WTC11 (cell line): ENCODE measurements around the gene PCSK5. TPM values are rescaled to one million over a fixed set of nuclear protein-coding genes. Genes with fewer than 3 reads are reported as not detected.

ENCODE experiments used
- ATAC-seq: fragments of 200-7000 bp; cut with Tn5 transposase; 2 replicates; pipeline ENCODE4 v1.10.0; 2021; ENCODE audit warnings: mild to moderate bottlenecking, moderate library complexity
- CTCF ChIA-PET: fragments of 300-600 bp; sonication (Branson Sonifier 250); formaldehyde crosslinking; loops from one replicate; lab custom pipeline; 2021; ENCODE audit warnings: antibody characterized with exemption; lab: Charles Lee
- POLR2A ChIA-PET: fragments of 350-600 bp; sonication (Branson Sonifier 250); formaldehyde crosslinking; loops from one replicate; lab custom pipeline; 2021; ENCODE audit warnings: antibody characterized with exemption; lab: Charles Lee
- DNase-seq: peaks from one replicate; pipeline ENCODE4 v3.0.0; 2021; ENCODE audit warnings: low spot score
- H3K27ac Mint-ChIP-seq: 2 replicates; pipeline ENCODE4 v1.8.0; 2021; ENCODE audit warnings: mixed read lengths
- H3K27me3 Mint-ChIP-seq: 2 replicates; pipeline ENCODE4 v1.8.0; 2021; ENCODE audit warnings: low read depth, mild to moderate bottlenecking, moderate library complexity, mixed read lengths
- H3K36me3 Mint-ChIP-seq: 2 replicates; pipeline ENCODE4 v1.8.0; 2021; ENCODE audit warnings: mixed read lengths
- H3K4me1 Mint-ChIP-seq: 2 replicates; pipeline ENCODE4 v1.8.0; 2022; ENCODE audit warnings: mixed read lengths
- H3K4me3 Mint-ChIP-seq: 2 replicates; pipeline ENCODE4 v1.8.0; 2021; ENCODE audit warnings: mild to moderate bottlenecking, moderate library complexity, mixed read lengths
- H3K9me3 Mint-ChIP-seq: 2 replicates; pipeline ENCODE4 v1.8.0; 2021; ENCODE audit warnings: mixed read lengths
- AR ChIP-seq: fragments of 250-450 bp; sonication (Bioruptor Pico); IDR thresholded peaks from 2 replicates; pipeline ENCODE4 v1.9.0; 2021; ENCODE audit warnings: mild to moderate bottlenecking
- ARID4B ChIP-seq: sonication (generic); formaldehyde crosslinking; IDR thresholded peaks from 2 replicates; pipeline ENCODE4 v1.8.0; 2023; ENCODE audit warnings: missing genetic modification reagents, mild to moderate bottlenecking, borderline replicate concordance
- EMX1 ChIP-seq: fragments of 250-450 bp; sonication (Bioruptor Pico); IDR thresholded peaks from 2 replicates; pipeline ENCODE4 v1.8.0; 2021; ENCODE audit warnings: mild to moderate bottlenecking
- ERG ChIP-seq: fragments of 250-450 bp; sonication (Bioruptor Pico); IDR thresholded peaks from 2 replicates; pipeline ENCODE4 v1.8.0; 2021; ENCODE audit warnings: mild to moderate bottlenecking
- GABPB1 ChIP-seq: sonication (generic); formaldehyde crosslinking; IDR thresholded peaks from 2 replicates; pipeline ENCODE4 v1.8.1; 2023; ENCODE audit warnings: mild to moderate bottlenecking, missing genetic modification reagents
- HMGA2 ChIP-seq: fragments of 250-450 bp; sonication (Bioruptor Pico); IDR thresholded peaks from 2 replicates; pipeline ENCODE4 v1.4.0; 2021; ENCODE audit warnings: mild to moderate bottlenecking, moderate library complexity
- IRF1 ChIP-seq: sonication (generic); formaldehyde crosslinking; IDR thresholded peaks from 2 replicates; pipeline ENCODE4 v1.8.0; 2023; ENCODE audit warnings: missing genetic modification reagents
- JUN ChIP-seq: sonication (generic); formaldehyde crosslinking; IDR thresholded peaks from 2 replicates; pipeline ENCODE4 v1.8.0; 2023; ENCODE audit warnings: mild to moderate bottlenecking, missing genetic modification reagents
- MXD4 ChIP-seq: fragments of 250-450 bp; sonication (Bioruptor Pico); IDR thresholded peaks from 2 replicates; pipeline ENCODE4 v1.8.0; 2021; ENCODE audit warnings: mild to moderate bottlenecking, moderate library complexity, borderline replicate concordance
- NFATC4 ChIP-seq: fragments of 250-450 bp; sonication (Bioruptor Pico); IDR thresholded peaks from 2 replicates; pipeline ENCODE4 v1.9.0; 2021; ENCODE audit warnings: mild to moderate bottlenecking
- NFYB ChIP-seq: sonication (generic); formaldehyde crosslinking; conservative IDR thresholded peaks from 2 replicates; pipeline ENCODE4 v1.8.0; 2022; ENCODE audit warnings: low read depth, missing genetic modification reagents
- NR2C2 ChIP-seq: sonication (generic); formaldehyde crosslinking; IDR thresholded peaks from 2 replicates; pipeline ENCODE4 v1.8.0; 2022; ENCODE audit warnings: mild to moderate bottlenecking, missing genetic modification reagents
- NR3C1 ChIP-seq: sonication (generic); formaldehyde crosslinking; conservative IDR thresholded peaks from 2 replicates; pipeline ENCODE4 v1.8.1; 2023; ENCODE audit warnings: low read depth, mild to moderate bottlenecking, missing genetic modification reagents
- PRDM15 ChIP-seq: sonication (generic); formaldehyde crosslinking; IDR thresholded peaks from 2 replicates; pipeline ENCODE4 v1.8.0; 2022; ENCODE audit warnings: missing genetic modification reagents
- PREB ChIP-seq: sonication (generic); formaldehyde crosslinking; IDR thresholded peaks from 2 replicates; pipeline ENCODE4 v1.8.1; 2022; ENCODE audit warnings: mild to moderate bottlenecking, missing genetic modification reagents, moderate library complexity, borderline replicate concordance
- STAT6 ChIP-seq: sonication (generic); formaldehyde crosslinking; conservative IDR thresholded peaks from 2 replicates; pipeline ENCODE4 v1.8.1; 2023; ENCODE audit warnings: mild to moderate bottlenecking, low read depth, missing genetic modification reagents, moderate library complexity
- ZNF423 ChIP-seq: fragments of 250-450 bp; sonication (Bioruptor Pico); IDR thresholded peaks from 2 replicates; pipeline ENCODE4 v2.1.2; 2022; ENCODE audit warnings: mild to moderate bottlenecking, moderate library complexity
- ZNF671 ChIP-seq: fragments of 250-450 bp; sonication (Bioruptor Pico); IDR thresholded peaks from 2 replicates; pipeline ENCODE4 v1.8.0; 2021; ENCODE audit warnings: mild to moderate bottlenecking
- total RNA-seq: library from RNA; stranded (reverse); gene quantifications from 3 replicates; pipeline ENCODE4 v1.2.3, GENCODE V29; 2021

PCSK5 gene
- total RNA-seq, 1 experiment from 2014 or later: 30.6 TPM

GRCh38 chr9:75904364-75904763 lies 13.9 kb downstream of the PCSK5 start (continued):
- no peak for TF ChIP-seq PREB (CRISPR knock-in tag)
- TF ChIP-seq STAT6: no peak
- no peak for TF ChIP-seq JUN (CRISPR knock-in tag)
- no peak for TF ChIP-seq PRDM15
- TF ChIP-seq GABPB1: no peak
- TF ChIP-seq NR2C2 (CRISPR knock-in tag): no peak
- no peak for TF ChIP-seq ARID4B
- TF ChIP-seq ZNF423 (CRISPR knock-in tag): no peak
- TF ChIP-seq NR3C1 (CRISPR knock-in tag): no peak

- Mint-ChIP-seq H3K27ac (peak overlapping the region; percentile 79), H3K27me3 (no peaks in the 10 kb centered on the region), H3K4me3 (no peak overlapping the region), H3K9me3 (peaks cover 3% of the 10 kb centered on the region; the same call in 1 of the 2 replicates), H3K4me1 (peaks cover 32% of the 10 kb centered on the region), H3K36me3 (peaks cover 4% of the 10 kb centered on the region; the same call in 1 of the 2 replicates)
- no peak for DNase-seq
- POLR2A ChIA-PET: no interaction called here
- CTCF ChIA-PET: no interaction called here
- peak; percentile 64 for ATAC-seq
- TF ChIP-seq HMGA2 (CRISPR knock-in tag) (no peak), AR (CRISPR knock-in tag) (no peak), ZNF423 (CRISPR knock-in tag) (no peak), ZNF671 (no peak), ERG (no peak), NFYB (no peak), MXD4 (no peak), IRF1 (CRISPR knock-in tag) (no peak), NFATC4 (CRISPR knock-in tag) (no peak), EMX1 (CRISPR knock-in tag) (no peak)
Observed at GRCh38 chr9:75906531-75906930, 16.1 kb downstream of the PCSK5 start.
